NCI-H2171 (cell line): Measurements from ENCODE around the gene NXPE2.
"Not testable (repeated sequence)": the region's sequence is repeated elsewhere in the genome, so short reads cannot be mapped to it uniquely, and the experiment has no call there.

ENCODE experiments used
- DNase-seq: peaks from one replicate; lab custom pipeline; 2025; lab: John Stamatoyannopoulos, UW

The NXPE2 gene

GRCh38 chr11:114678125-114679036 is at the start of gene NXPE2:
Gene NXPE2 (plus strand): TSS chr11:114678527. CDS start chr11:114678576, 49 bp downstream.
- no peak for DNase-seq

- DNase-seq = not testable (repeated sequence)
Measured at GRCh38 chr11:114631445-114631965, 46.8 kb upstream of the NXPE2 start.

GRCh38 chr11:114639440-114639839 is 38.9 kb upstream of the NXPE2 start:
- not testable (repeated sequence) for DNase-seq

GRCh38 chr11:114650661-114651060 is 27.7 kb upstream of the NXPE2 start:
- no peak for DNase-seq

GRCh38 chr11:114651145-114651718 is 27.1 kb upstream of the NXPE2 start:
- no peak for DNase-seq

GRCh38 chr11:114653148-114653547 is 25.2 kb upstream of the NXPE2 start:
- DNase-seq = no peak

GRCh38 chr11:114664641-114665040 is 13.7 kb upstream of the NXPE2 start:
- peak; percentile 33 for DNase-seq

GRCh38 chr11:114666760-114667159 is 11.6 kb upstream of the NXPE2 start:
- DNase-seq = no peak

- no peak for DNase-seq
Measured at GRCh38 chr11:114668109-114668508, 10.2 kb upstream of the NXPE2 start.

- DNase-seq = no peak
Measured at GRCh38 chr11:114673661-114674060, 4.7 kb upstream of the NXPE2 start.

- DNase-seq = no peak
Measured at GRCh38 chr11:114679505-114679904, 1.2 kb downstream of the NXPE2 start.

- no peak for DNase-seq
Measured at GRCh38 chr11:114683007-114683406, 4.7 kb downstream of the NXPE2 start.

GRCh38 chr11:114684636-114685035 is 6.3 kb downstream of the NXPE2 start:
- no peak for DNase-seq

- DNase-seq = no peak
Measured at GRCh38 chr11:114685097-114685496, 6.8 kb downstream of the NXPE2 start.

- no peak for DNase-seq
Measured at GRCh38 chr11:114705280-114706024, 27.1 kb downstream of the NXPE2 start.

- no peak for DNase-seq
Measured at GRCh38 chr11:114709960-114710359, 31.6 kb downstream of the NXPE2 start.

- DNase-seq = no peak
Measured at GRCh38 chr11:114713756-114714155, 35.4 kb downstream of the NXPE2 start.

GRCh38 chr11:114719562-114719961 is 41.2 kb downstream of the NXPE2 start:
- DNase-seq = no peak

GRCh38 chr11:114724916-114725524 is 46.7 kb downstream of the NXPE2 start:
- DNase-seq = no peak

- DNase-seq = no peak
Measured at GRCh38 chr11:114725623-114726022, 47.3 kb downstream of the NXPE2 start.

GRCh38 chr11:114736806-114737205 is 58.5 kb downstream of the NXPE2 start:
- no peak for DNase-seq

- peak; percentile 66 for DNase-seq
Measured at GRCh38 chr11:114738954-114739353, 60.6 kb downstream of the NXPE2 start.
